K562 (cell line): ENCODE data around the gene NKIRAS1. TPM values are rescaled to one million over a fixed set of nuclear protein-coding genes. Genes with fewer than 3 reads are reported as not detected.

Experiments used
- NFIX ChIP-seq: fragments of 250-450 bp; sonication (Bioruptor Pico); IDR thresholded peaks from 2 replicates; pipeline ENCODE4 v1.4.0; 2020; ENCODE audit warnings: low read depth, mild to moderate bottlenecking, moderate library complexity
- POLR2A ChIP-seq: fragments of 450-650 bp; conservative IDR thresholded peaks from 2 replicates; pipeline ENCODE4 v1.6.1; 2016
- REST ChIP-seq, 2 experiments: fragments of 450-650 bp; formaldehyde crosslinking in 1 of 2; IDR thresholded peaks; 2 replicates each; pipeline versions ENCODE4 v1.4.0 to v1.6.1; 2014 to 2020; ENCODE audit warnings: mild to moderate bottlenecking in 2 of 2, borderline replicate concordance in 1 of 2, low read depth in 1 of 2
- TFAP4 ChIP-seq: sonication (generic); formaldehyde crosslinking; IDR thresholded peaks from 2 replicates; pipeline ENCODE4 v1.8.0; 2022; ENCODE audit warnings: missing genetic modification reagents, mild to moderate bottlenecking, moderate library complexity, borderline replicate concordance
- polyA plus RNA-seq, 8 experiments: library from polyadenylated mRNA; depleted of rRNA in 4 of 8; stranded (reverse) in 5 of 8; unstranded in 3 of 8; fragments of >200 nt; fragmentation: Nextera tagmentation in 2 of 8; fragmentation: Illumina TruSeq in 1 of 8; extraction: Ambion mirVana in 2 of 8; extraction: Trizol in 1 of 8; gene quantifications; 2 replicates each; pipeline versions ENCODE4 v1.2.1 to v1.2.3, GENCODE V29; 2011 to 2014; ENCODE audit warnings: inconsistent platforms in 1 of 8, missing spikeins in 1 of 8
- total RNA-seq, 7 experiments: library from RNA; depleted of rRNA in 6 of 7; stranded (reverse); fragments of >200 nt in 6 of 7; fragmentation: Illumina TruSeq in 2 of 7; extraction: Trizol in 2 of 7; gene quantifications; 2 replicates each; pipeline versions ENCODE4 v1.2.1 to v1.2.3, GENCODE V29; 2011 to 2021; ENCODE audit warnings: low replicate concordance in 1 of 7

The NKIRAS1 gene
- total and polyA plus RNA-seq, 9 of the 15 experiments (the other 6 are each of a cell fraction or from before 2014, with no cell fraction given), result 5.1 to 10.3 (median 6.3) TPM

- TF ChIP-seq REST (IDR thresholded peaks at IDR 0.05; ENCODE audit: borderline replicate concordance), result no peak
- no peak for TF ChIP-seq REST (CRISPR knock-in tag; IDR thresholded peaks at IDR 0.05; ENCODE audit: low read depth)
- TF ChIP-seq TFAP4 (CRISPR knock-in tag), result no peak
- TF ChIP-seq POLR2A, result no peak
- TF ChIP-seq NFIX (CRISPR knock-in tag), result 0 out of 2 replicates have a peak, but pooled peaks have one; percentile 24
Observed at GRCh38 chr3:23845326-23846216, 71.2 kb downstream of the NKIRAS1 start (continued).
